Gastroesophageal sphincter (tissue), 4 donors: ENCODE results near the gene CBLIF. TPM values are rescaled to one million over a fixed set of nuclear protein-coding genes. Genes with fewer than 3 reads are reported as not detected.

Source experiments
- ATAC-seq: fragments of 150-250 bp; one replicate; pipeline ENCODE4 v1.9.1; 2016; ENCODE audit warnings: mild to moderate bottlenecking, moderate library complexity
- H3K27ac ChIP-seq, 4 donors: fragments of 200-600 bp; sonication (generic) in 3 of 4; 1 replicate in 3 of 4; 2 replicates in 1 of 4; pipeline ENCODE4 v1.5.1; 2016 to 2019
- H3K27me3 ChIP-seq: fragments of 200-600 bp; sonication (generic); one replicate; pipeline ENCODE4 v1.5.1; 2019
- H3K36me3 ChIP-seq, 2 donors: fragments of 200-600 bp; sonication (generic); one replicate each; pipeline ENCODE4 v1.5.1; 2019; ENCODE audit warnings: control low read depth in 1 of 2
- H3K4me1 ChIP-seq, 3 donors: fragments of 200-600 bp; sonication (generic); 1 replicate in 2 of 3; 2 replicates in 1 of 3; pipeline ENCODE4 v1.5.1; 2016 to 2019; ENCODE audit warnings: control low read depth in 2 of 3
- H3K4me3 ChIP-seq, 2 donors: fragments of 200-600 bp; sonication (generic); one replicate each; pipeline ENCODE4 v1.5.1; 2019; ENCODE audit warnings: mild to moderate bottlenecking in 1 of 2, moderate library complexity in 1 of 2
- H3K9me3 ChIP-seq, 3 donors: fragments of 200-600 bp; sonication (generic); one replicate each; pipeline ENCODE4 v1.5.1; 2017 to 2019; ENCODE audit warnings: control low read depth in 2 of 3
- EP300 ChIP-seq: sonication (generic); formaldehyde crosslinking; IDR thresholded peaks from one replicate; pipeline ENCODE4 v1.6.1; 2017; ENCODE audit warnings: antibody characterized with exemption, mild to moderate bottlenecking
- POLR2A ChIP-seq, 2 donors: fragments of 450-650 bp; IDR thresholded peaks; one replicate each; pipeline ENCODE4 v1.6.1; 2017; ENCODE audit warnings: antibody characterized with exemption in 2 of 2, mild to moderate bottlenecking in 2 of 2, moderate library complexity in 1 of 2
- POLR2AphosphoS5 ChIP-seq: sonication (generic); formaldehyde crosslinking; IDR thresholded peaks from one replicate; pipeline ENCODE4 v1.6.1; 2017; ENCODE audit warnings: antibody characterized with exemption
- WGBS, 2 donors: methylation state at CpG; one replicate each; pipeline ENCODE4 v1.1.5; 2018; ENCODE audit warnings: low coverage in 1 of 2; 5-methylcytosine and 5-hydroxymethylcytosine counted together
- total RNA-seq, 4 donors: library from RNA; depleted of rRNA; stranded (reverse); fragments of >200 nt; gene quantifications; one replicate each; pipeline ENCODE4 v1.1.0, GENCODE V29; 2016
- TF ChIP-seq, protein P1 (sequence below), 4 experiments: fragments of 200-600 bp in 2 of 4; fragments of 450-650 bp in 2 of 4; sonication (generic) in 1 of 4; IDR thresholded peaks; one replicate each; pipeline ENCODE4 v1.5.1; 2017 to 2019; ENCODE audit warnings: antibody characterized with exemption in 4 of 4, mild to moderate bottlenecking in 2 of 4, moderate library complexity in 2 of 4

Gene CBLIF
- total RNA-seq, 4 donors from 2014 or later: not detected

GRCh38 chr11:59815754-59816153 lies 29.5 kb downstream of the CBLIF start:
- Histone ChIP-seq H3K9me3 (no peaks in the 10 kb centered on the region), H3K36me3 (no peaks in the 10 kb centered on the region), H3K27me3 (peaks cover 27% of the 10 kb centered on the region), H3K27ac (no peak overlapping the region), H3K4me3 (no peak overlapping the region), H3K4me1 (peaks cover 0 to 5% (median 0%) of the 10 kb centered on the region in 3 donors)
- no peak for ATAC-seq
- no peak for TF ChIP-seq EP300
- no peak for TF ChIP-seq POLR2AphosphoS5
- TF ChIP-seq POLR2A (IDR thresholded peaks at IDR 0.05): no peak
- TF ChIP-seq, protein P1, sequence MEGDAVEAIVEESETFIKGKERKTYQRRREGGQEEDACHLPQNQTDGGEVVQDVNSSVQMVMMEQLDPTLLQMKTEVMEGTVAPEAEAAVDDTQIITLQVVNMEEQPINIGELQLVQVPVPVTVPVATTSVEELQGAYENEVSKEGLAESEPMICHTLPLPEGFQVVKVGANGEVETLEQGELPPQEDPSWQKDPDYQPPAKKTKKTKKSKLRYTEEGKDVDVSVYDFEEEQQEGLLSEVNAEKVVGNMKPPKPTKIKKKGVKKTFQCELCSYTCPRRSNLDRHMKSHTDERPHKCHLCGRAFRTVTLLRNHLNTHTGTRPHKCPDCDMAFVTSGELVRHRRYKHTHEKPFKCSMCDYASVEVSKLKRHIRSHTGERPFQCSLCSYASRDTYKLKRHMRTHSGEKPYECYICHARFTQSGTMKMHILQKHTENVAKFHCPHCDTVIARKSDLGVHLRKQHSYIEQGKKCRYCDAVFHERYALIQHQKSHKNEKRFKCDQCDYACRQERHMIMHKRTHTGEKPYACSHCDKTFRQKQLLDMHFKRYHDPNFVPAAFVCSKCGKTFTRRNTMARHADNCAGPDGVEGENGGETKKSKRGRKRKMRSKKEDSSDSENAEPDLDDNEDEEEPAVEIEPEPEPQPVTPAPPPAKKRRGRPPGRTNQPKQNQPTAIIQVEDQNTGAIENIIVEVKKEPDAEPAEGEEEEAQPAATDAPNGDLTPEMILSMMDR (IDR thresholded peaks at IDR 0.05): no peak
- 57 to 80% methylated on average over 1 of the region's 1 CpG for WGBS, 2 donors

GRCh38 chr11:59814021-59814420 lies 31.3 kb downstream of the CBLIF start:
- H3K9me3 ChIP-seq: no peaks in the 10 kb centered on the region
- H3K27me3 ChIP-seq: peaks cover 27% of the 10 kb centered on the region
- TF ChIP-seq EP300 (no peak), POLR2A (IDR thresholded peaks at IDR 0.05) (no peak), POLR2AphosphoS5 (no peak)
- TF ChIP-seq, protein P1 (IDR thresholded peaks at IDR 0.05): no peak
- H3K4me1 ChIP-seq: peaks cover 0 to 16% (median 6%) of the 10 kb centered on the region in 3 donors
- peaks cover 0 to under 1% of the 10 kb centered on the region in 2 donors for H3K36me3 ChIP-seq
- no peak overlapping the region for H3K27ac ChIP-seq
- H3K4me3 ChIP-seq: no peak overlapping the region
- WGBS, 2 donors: 21 to 63% methylated on average over 1 of the region's 1 CpG
- ATAC-seq: no peak

- H3K4me3 ChIP-seq: no peak overlapping the region
- no peaks in the 10 kb centered on the region for H3K9me3 ChIP-seq
- H3K4me1 ChIP-seq: peaks cover 0 to 16% (median 6%) of the 10 kb centered on the region in 3 donors
- peaks cover 0 to 7% of the 10 kb centered on the region in 2 donors for H3K36me3 ChIP-seq
- WGBS, 2 donors: 80% methylated on average over 1 of the region's 1 CpG; no CpG with 5 or more reads in 1 of the 2 donors
- no peak overlapping the region for H3K27ac ChIP-seq
- TF ChIP-seq, protein P1 (IDR thresholded peaks at IDR 0.05): no peak
- TF ChIP-seq POLR2A (IDR thresholded peaks at IDR 0.05) (no peak), POLR2AphosphoS5 (no peak), EP300 (no peak)
- peaks cover 27% of the 10 kb centered on the region for H3K27me3 ChIP-seq
- ATAC-seq: no peak
Measured at GRCh38 chr11:59813364-59813763, 31.9 kb downstream of the CBLIF start.

DNA sequence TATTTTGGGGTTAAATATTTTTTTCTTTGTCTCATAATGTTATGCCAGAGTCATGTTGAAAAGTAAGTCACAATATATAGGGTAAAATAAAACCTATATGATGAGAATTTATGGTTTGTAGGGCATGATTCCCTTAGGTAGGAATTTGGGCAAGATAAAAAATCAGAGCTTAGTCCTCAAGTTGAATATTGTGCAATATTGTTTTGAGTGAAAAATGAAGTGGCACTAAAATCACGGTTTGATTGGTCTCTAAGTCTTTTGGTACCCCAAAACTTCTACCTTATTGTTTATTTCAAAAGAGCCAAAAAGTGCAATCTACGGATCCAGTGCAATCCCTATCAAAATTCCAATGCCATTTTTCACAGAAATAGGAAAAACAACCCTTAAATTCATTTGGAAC lies 33.1 kb downstream of the CBLIF start:
- no peak overlapping the region for H3K4me3 ChIP-seq
- 76 to 84% methylated on average over 2 of the region's 2 CpGs for WGBS, 2 donors
- H3K4me1 ChIP-seq: peaks cover 0 to 16% (median 6%) of the 10 kb centered on the region in 3 donors
- TF ChIP-seq POLR2AphosphoS5: no peak
- no peak for TF ChIP-seq EP300
- TF ChIP-seq POLR2A (IDR thresholded peaks at IDR 0.05): no peak
- TF ChIP-seq, protein P1 (IDR thresholded peaks at IDR 0.05): no peak
- no peak overlapping the region for H3K27ac ChIP-seq
- peaks cover 27% of the 10 kb centered on the region for H3K27me3 ChIP-seq
- no peak for ATAC-seq
- peaks cover 0 to 18% of the 10 kb centered on the region in 2 donors for H3K36me3 ChIP-seq
- H3K9me3 ChIP-seq: no peaks in the 10 kb centered on the region

- Histone ChIP-seq H3K9me3 (no peaks in the 10 kb centered on the region), H3K27me3 (peaks cover 27% of the 10 kb centered on the region), H3K4me3 (peak overlapping the region; percentile 76 to 94), H3K4me1 (peaks cover 0 to 16% (median 6%) of the 10 kb centered on the region in 3 donors), H3K36me3 (peaks cover 0 to 32% of the 10 kb centered on the region in 2 donors), H3K27ac (peak overlapping the region in 3 of 4 donors; percentile 83 to 87 (median 86))
- 5 to 19% methylated on average over 3 to 8 of the region's 8 CpGs for WGBS, 2 donors
- no peak for ATAC-seq
- TF ChIP-seq POLR2A (IDR thresholded peaks at IDR 0.05) (no peak), POLR2AphosphoS5 (no peak), EP300 (no peak)
- TF ChIP-seq, protein P1 (IDR thresholded peaks at IDR 0.05): no peak
Measured at GRCh38 chr11:59810911-59811259, 34.4 kb downstream of the CBLIF start.
